HG02938 (cell line): ENCODE results near the gene FAM111B.
"Not testable (repeated sequence)": the region's sequence is repeated elsewhere in the genome, so short reads cannot be mapped to it uniquely, and the experiment has no call there.

ENCODE experiments used
- ATAC-seq: cut with Tn5 transposase; IDR thresholded peaks from one replicate; pipeline ENCODE4 v1.9.1; 2021; ENCODE audit warnings: mild to moderate bottlenecking, moderate library complexity; ENCODE audit not compliant: unreplicated experiment

FAM111B gene

GRCh38 chr11:59106363-59107336 lies at the start of gene FAM111B:
FAM111B (plus strand) TSS chr11:59107237; CDS start chr11:59109626, 2,389 bp downstream.
- ATAC-seq: peak; percentile 68

GRCh38 chr11:59058120-59059033 lies 48.7 kb upstream of the FAM111B start:
- peak; percentile 91 for ATAC-seq

GRCh38 chr11:59060096-59060495 lies 46.9 kb upstream of the FAM111B start:
- ATAC-seq: not testable (repeated sequence)

GRCh38 chr11:59062602-59063529 lies 44.2 kb upstream of the FAM111B start:
- no peak for ATAC-seq

- not testable (repeated sequence) for ATAC-seq
Measured at GRCh38 chr11:59063996-59064727, 42.9 kb upstream of the FAM111B start.

- ATAC-seq: no peak
Measured at GRCh38 chr11:59069087-59069486, 38.0 kb upstream of the FAM111B start.

GRCh38 chr11:59076876-59077571 lies 30.0 kb upstream of the FAM111B start:
- peak; percentile 90 for ATAC-seq

GRCh38 chr11:59078435-59078834 lies 28.6 kb upstream of the FAM111B start:
- ATAC-seq: no peak

GRCh38 chr11:59079086-59079485 lies 28.0 kb upstream of the FAM111B start:
- no peak for ATAC-seq

GRCh38 chr11:59080421-59080820 lies 26.6 kb upstream of the FAM111B start:
- not testable (repeated sequence) for ATAC-seq

- not testable (repeated sequence) for ATAC-seq
Measured at GRCh38 chr11:59081430-59082020, 25.5 kb upstream of the FAM111B start.

GRCh38 chr11:59086007-59086406 lies 21.0 kb upstream of the FAM111B start, which contains the start of gene GLYATL1B:
GLYATL1B (plus strand) TSS chr11:59086307; CDS start chr11:59086307, 0 bp downstream.
- ATAC-seq: not testable (repeated sequence)

- ATAC-seq: no peak
Measured at GRCh38 chr11:59088162-59088561, 18.9 kb upstream of the FAM111B start.

- ATAC-seq: not testable (repeated sequence)
Measured at GRCh38 chr11:59093576-59093975, 13.5 kb upstream of the FAM111B start.

- ATAC-seq: peak; percentile 81
Measured at GRCh38 chr11:59095225-59095624, 11.8 kb upstream of the FAM111B start.

- ATAC-seq: not testable (repeated sequence)
Measured at GRCh38 chr11:59095972-59096575, 11.0 kb upstream of the FAM111B start.

GRCh38 chr11:59097113-59097708 lies 9.8 kb upstream of the FAM111B start:
- peak; percentile 34 for ATAC-seq
